Tibial nerve (tissue), 4 donors: ENCODE data around the gene LRRC1.

Experiments used
- CTCF ChIP-seq, 5 experiments: fragments of 200-600 bp in 3 of 5; fragments of 450-650 bp in 2 of 5; sonication (generic) in 3 of 5; IDR thresholded peaks; one replicate each; pipeline ENCODE4 v1.5.1; 2016 to 2019; ENCODE audit warnings: antibody characterized with exemption in 5 of 5, mild to moderate bottlenecking in 3 of 5, moderate library complexity in 2 of 5
- EP300 ChIP-seq, 2 donors: sonication (generic); formaldehyde crosslinking; IDR thresholded peaks; one replicate each; pipeline ENCODE4 v1.6.1; 2017; ENCODE audit warnings: antibody characterized with exemption in 2 of 2, mild to moderate bottlenecking in 1 of 2
- POLR2A ChIP-seq, 2 donors: fragments of 450-650 bp; IDR thresholded peaks; one replicate each; pipeline ENCODE4 v1.6.1; 2017; ENCODE audit warnings: antibody characterized with exemption in 2 of 2, mild to moderate bottlenecking in 2 of 2, moderate library complexity in 2 of 2

- TF ChIP-seq POLR2A (IDR thresholded peaks at IDR 0.05) (no peak), CTCF (IDR thresholded peaks at IDR 0.05) (no peak), EP300 (IDR thresholded peaks at IDR 0.05) (no peak)
Measured at GRCh38 chr6:53828966-53829697, 34.3 kb downstream of the LRRC1 start.
